ENCODE measurements around the gene ARHGAP8. TPM values are rescaled to one million over a fixed set of nuclear protein-coding genes. Genes with fewer than 3 reads are reported as not detected.

ARHGAP8 gene
- total RNA-seq, 2 donors from 2014 or later: 34.6 to 64.5 TPM

- Histone ChIP-seq H3K27ac (no peak overlapping the region), H3K4me3 (no peak overlapping the region), H3K9me3 (no peaks in the 10 kb centered on the region), H3K27me3 (replicated peaks; ENCODE audit: insufficient read depth) (no peaks in the 10 kb centered on the region), H3K4me1 (replicated peaks) (no peaks in the 10 kb centered on the region), H3K36me3 (no peaks in the 10 kb centered on the region)
- TF ChIP-seq CTCF (IDR thresholded peaks at IDR 0.05): no peak
- TF ChIP-seq POLR2AphosphoS5 (IDR thresholded peaks at IDR 0.05): no peak
- TF ChIP-seq POLR2A (IDR thresholded peaks at IDR 0.05): no peak
- intact Hi-C loops (cut with DNase I): no loop called here
- WGBS: 75% methylated on average over 11 of the region's 11 CpGs
- no peak for DNase-seq (ENCODE audit: low spot score)
Measured at GRCh38 chr22:44816141-44816540, 63.8 kb downstream of the ARHGAP8 start.

GRCh38 chr22:44818727-44819126, 66.4 kb downstream of the ARHGAP8 start:
- no peak for DNase-seq (ENCODE audit: low spot score)
- Histone ChIP-seq H3K36me3 (no peaks in the 10 kb centered on the region), H3K4me1 (replicated peaks) (no peaks in the 10 kb centered on the region), H3K27ac (no peak overlapping the region), H3K27me3 (replicated peaks; ENCODE audit: insufficient read depth) (no peaks in the 10 kb centered on the region), H3K4me3 (no peak overlapping the region), H3K9me3 (no peaks in the 10 kb centered on the region)
- WGBS: 95% methylated on average over 5 of the region's 5 CpGs
- intact Hi-C loops (cut with DNase I): no loop called here
- TF ChIP-seq POLR2AphosphoS5 (IDR thresholded peaks at IDR 0.05): no peak
- no peak for TF ChIP-seq CTCF (IDR thresholded peaks at IDR 0.05)
- no peak for TF ChIP-seq POLR2A (IDR thresholded peaks at IDR 0.05)

GRCh38 chr22:44819966-44820631, 67.7 kb downstream of the ARHGAP8 start:
- no peak overlapping the region for H3K4me3 ChIP-seq
- 71% methylated on average over 18 of the region's 18 CpGs for WGBS
- no peak overlapping the region for H3K27ac ChIP-seq
- TF ChIP-seq POLR2A (IDR thresholded peaks at IDR 0.05): no peak
- TF ChIP-seq POLR2AphosphoS5 (IDR thresholded peaks at IDR 0.05): no peak
- no peak for TF ChIP-seq CTCF (IDR thresholded peaks at IDR 0.05)
- intact Hi-C loops (cut with DNase I): loop anchor here (5.0 kb wide), 1 partner anchor 277 kb away; no protein-coding TSS in a partner anchor
- H3K9me3 ChIP-seq: no peaks in the 10 kb centered on the region
- no peaks in the 10 kb centered on the region for H3K4me1 ChIP-seq (replicated peaks)
- DNase-seq (ENCODE audit: low spot score): no peak
- no peaks in the 10 kb centered on the region for H3K36me3 ChIP-seq
- H3K27me3 ChIP-seq (replicated peaks; ENCODE audit: insufficient read depth): no peaks in the 10 kb centered on the region

- no peaks in the 10 kb centered on the region for H3K36me3 ChIP-seq
- TF ChIP-seq POLR2AphosphoS5 (IDR thresholded peaks at IDR 0.05) (no peak), CTCF (IDR thresholded peaks at IDR 0.05) (no peak), POLR2A (IDR thresholded peaks at IDR 0.05) (no peak)
- WGBS: 80% methylated on average over 24 of the region's 24 CpGs
- H3K4me1 ChIP-seq (replicated peaks): no peaks in the 10 kb centered on the region
- no peak overlapping the region for H3K27ac ChIP-seq
- H3K4me3 ChIP-seq: no peak overlapping the region
- no peaks in the 10 kb centered on the region for H3K27me3 ChIP-seq (replicated peaks; ENCODE audit: insufficient read depth)
- H3K9me3 ChIP-seq: no peaks in the 10 kb centered on the region
- intact Hi-C loops (cut with DNase I): loop anchor here (5.0 kb wide), 1 partner anchor 275 kb away; no protein-coding TSS in a partner anchor
- no peak for DNase-seq (ENCODE audit: low spot score)
Measured at GRCh38 chr22:44821741-44822475, 69.5 kb downstream of the ARHGAP8 start.

Data from prostate gland (tissue), 2 donors.